Fibroblast of lung (primary cell): ENCODE data around the gene FAM13A. TPM values are rescaled to one million over a fixed set of nuclear protein-coding genes. Genes with fewer than 3 reads are reported as not detected.

ENCODE experiments used
- DNase-seq, 2 donors: peaks; one replicate each; pipeline versions ENCODE4 v3.0.0 to v3.0.0-alpha.2; 2010; ENCODE audit warnings: low read depth in 2 of 2
- H2AFZ ChIP-seq: 2 replicates; pipeline ENCODE4 v1.5.1; 2012; ENCODE audit warnings: low read length, control low read depth, inconsistent platforms
- H3K27ac ChIP-seq: 2 replicates; pipeline ENCODE4 v1.5.1; 2011; ENCODE audit warnings: low read length, control low read depth; ENCODE audit not compliant: insufficient read depth
- H3K27me3 ChIP-seq: 2 replicates; pipeline ENCODE4 v1.5.1; 2011; ENCODE audit warnings: mild to moderate bottlenecking, low read length; ENCODE audit not compliant: control insufficient read depth, insufficient read depth
- H3K36me3 ChIP-seq: 2 replicates; pipeline ENCODE4 v1.5.1; 2011; ENCODE audit warnings: low read length; ENCODE audit not compliant: control insufficient read depth, insufficient read depth
- H3K4me1 ChIP-seq: 2 replicates; pipeline ENCODE4 v1.5.1; 2011; ENCODE audit warnings: low read length; ENCODE audit not compliant: control insufficient read depth, insufficient read depth; ENCODE audit errors: extremely low read depth
- H3K4me2 ChIP-seq: 2 replicates; pipeline ENCODE4 v1.5.1; 2011; ENCODE audit warnings: low read length, control low read depth; ENCODE audit not compliant: insufficient read depth; ENCODE audit errors: extremely low read depth
- H3K4me3 ChIP-seq, 4 experiments: fragments of 200-600 bp in 1 of 4; sonication (generic) in 1 of 4; replicated peaks in 1 of 4; 2 replicates each; pipeline ENCODE4 v1.5.1; 2011 to 2016; ENCODE audit warnings: low read length in 4 of 4, low read depth in 3 of 4, mild to moderate bottlenecking in 3 of 4, control low read depth in 2 of 4, inconsistent platforms in 1 of 4, mixed read lengths in 1 of 4; ENCODE audit not compliant: insufficient read depth in 1 of 4; ENCODE audit errors: control extremely low read depth in 1 of 4
- H3K79me2 ChIP-seq: 2 replicates; pipeline ENCODE4 v1.5.1; 2012; ENCODE audit warnings: mild to moderate bottlenecking, low read length, inconsistent platforms; ENCODE audit not compliant: control insufficient read depth, insufficient read depth
- H3K9ac ChIP-seq: 2 replicates; pipeline ENCODE4 v1.5.1; 2011; ENCODE audit warnings: mild to moderate bottlenecking, low read length, control low read depth; ENCODE audit not compliant: insufficient read depth
- H3K9me3 ChIP-seq: 2 replicates; pipeline ENCODE4 v1.5.1; 2012; ENCODE audit warnings: low read depth, low read length; ENCODE audit not compliant: control insufficient read depth, insufficient read depth
- H4K20me1 ChIP-seq: 2 replicates; pipeline ENCODE4 v1.5.1; 2011; ENCODE audit warnings: low read length; ENCODE audit not compliant: control insufficient read depth, insufficient read depth; ENCODE audit errors: extremely low read depth
- EZH2 ChIP-seq: IDR thresholded peaks from 2 replicates; pipeline ENCODE4 v1.5.1; 2012; ENCODE audit warnings: low read length, control low read depth, mild to moderate bottlenecking; ENCODE audit errors: missing control alignments
- polyA plus RNA-seq, 2 donors: library from polyadenylated mRNA; depleted of rRNA in 1 of 2; stranded (reverse) in 1 of 2; unstranded in 1 of 2; fragments of >200 nt; gene quantifications; 2 replicates each; pipeline ENCODE4 v1.2.1, GENCODE V29; 2011 to 2012; ENCODE audit warnings: missing spikeins in 1 of 2
- total RNA-seq: library from RNA; depleted of rRNA; stranded (reverse); fragments of >200 nt; gene quantifications from 2 replicates; pipeline ENCODE4 v1.2.1, GENCODE V29; 2014
- TF ChIP-seq, protein P1 (sequence below), 2 donors: IDR thresholded peaks in 1 of 2; conservative IDR thresholded peaks in 1 of 2; 1 replicate in 1 of 2; 2 replicates in 1 of 2; pipeline ENCODE4 v1.5.1; 2011 to 2012; ENCODE audit warnings: low read length in 2 of 2, control low read depth in 1 of 2, inconsistent platforms in 1 of 2, low read depth in 1 of 2, mild to moderate bottlenecking in 1 of 2

Gene FAM13A
- total and polyA plus RNA-seq, 2 donors (not counting 1 experiment from before 2014, with no cell fraction given), result 14.3 to 23.9 TPM

DNA sequence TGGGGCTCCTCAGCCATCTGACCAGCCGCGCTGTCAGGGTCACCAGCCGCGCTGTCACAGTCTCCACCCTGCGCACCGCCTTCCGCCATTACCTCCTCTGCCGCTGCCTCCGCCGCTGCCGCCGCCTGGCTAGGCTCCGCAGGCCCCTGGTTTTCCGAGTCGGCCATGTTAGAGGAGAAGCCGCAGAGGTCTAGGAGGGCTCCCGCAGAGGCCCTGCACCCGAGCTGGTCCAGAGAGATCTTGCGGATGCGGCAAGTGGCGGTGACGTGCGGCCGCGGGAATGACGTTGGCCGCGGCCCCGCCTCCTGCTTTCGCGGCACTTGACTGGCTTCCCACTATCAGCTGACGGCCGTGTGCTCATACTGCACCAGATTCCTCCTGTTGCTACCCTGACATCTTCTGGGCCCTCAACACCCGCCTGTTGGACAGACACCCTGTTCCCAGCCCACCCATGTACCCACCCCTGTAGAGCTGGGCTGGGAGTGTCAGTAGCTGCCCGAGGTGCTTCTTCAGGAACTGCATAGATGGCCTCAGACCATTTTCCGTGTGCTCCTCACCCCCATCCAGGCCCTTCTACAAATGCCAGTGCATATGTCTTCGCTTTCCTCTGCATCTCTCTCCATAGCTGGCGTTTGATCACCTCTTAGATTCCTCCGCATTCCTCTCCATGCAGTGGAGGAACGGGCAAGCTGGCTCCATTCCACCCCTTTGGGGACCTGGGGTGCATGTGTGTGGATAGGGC, 359.2 kb downstream of the FAM13A start, which contains the start of gene NAP1L5:
Gene NAP1L5, minus strand, starts transcription at position 242 of the 742 bp plus-strand sequence. Its CDS starts 75 bp downstream, at position 167.
- no peaks in the 10 kb centered on the region for H3K4me1 ChIP-seq
- H3K79me2 ChIP-seq, result no peaks in the 10 kb centered on the region
- H3K27me3 ChIP-seq, result no peaks in the 10 kb centered on the region
- H3K9ac ChIP-seq, result peak within 1 kb of the TSS; percentile 81
- no peaks in the 10 kb centered on the region for H3K36me3 ChIP-seq
- H3K4me2 ChIP-seq, result peak within 1 kb of the TSS; percentile 67
- TF ChIP-seq EZH2, result no peak
- TF ChIP-seq, protein P1, sequence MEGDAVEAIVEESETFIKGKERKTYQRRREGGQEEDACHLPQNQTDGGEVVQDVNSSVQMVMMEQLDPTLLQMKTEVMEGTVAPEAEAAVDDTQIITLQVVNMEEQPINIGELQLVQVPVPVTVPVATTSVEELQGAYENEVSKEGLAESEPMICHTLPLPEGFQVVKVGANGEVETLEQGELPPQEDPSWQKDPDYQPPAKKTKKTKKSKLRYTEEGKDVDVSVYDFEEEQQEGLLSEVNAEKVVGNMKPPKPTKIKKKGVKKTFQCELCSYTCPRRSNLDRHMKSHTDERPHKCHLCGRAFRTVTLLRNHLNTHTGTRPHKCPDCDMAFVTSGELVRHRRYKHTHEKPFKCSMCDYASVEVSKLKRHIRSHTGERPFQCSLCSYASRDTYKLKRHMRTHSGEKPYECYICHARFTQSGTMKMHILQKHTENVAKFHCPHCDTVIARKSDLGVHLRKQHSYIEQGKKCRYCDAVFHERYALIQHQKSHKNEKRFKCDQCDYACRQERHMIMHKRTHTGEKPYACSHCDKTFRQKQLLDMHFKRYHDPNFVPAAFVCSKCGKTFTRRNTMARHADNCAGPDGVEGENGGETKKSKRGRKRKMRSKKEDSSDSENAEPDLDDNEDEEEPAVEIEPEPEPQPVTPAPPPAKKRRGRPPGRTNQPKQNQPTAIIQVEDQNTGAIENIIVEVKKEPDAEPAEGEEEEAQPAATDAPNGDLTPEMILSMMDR (conservative IDR thresholded peaks at IDR 0.05 in 1 of 2, IDR thresholded peaks at IDR 0.05 in 1 of 2; ENCODE audit: low read depth in 1 of 2, low read length in 2 of 2), result no peak
- H3K4me3 ChIP-seq, result peak within 1 kb of the TSS; percentile 45 to 87 (median 59)
- H4K20me1 ChIP-seq, result no peaks in the 10 kb centered on the region
- no peaks in the 10 kb centered on the region for H3K9me3 ChIP-seq
- DNase-seq, result peak; percentile 81 to 86
- H3K27ac ChIP-seq, result peak within 1 kb of the TSS; percentile 62
- peak within 1 kb of the TSS; percentile 46 for H2AFZ ChIP-seq

DNA sequence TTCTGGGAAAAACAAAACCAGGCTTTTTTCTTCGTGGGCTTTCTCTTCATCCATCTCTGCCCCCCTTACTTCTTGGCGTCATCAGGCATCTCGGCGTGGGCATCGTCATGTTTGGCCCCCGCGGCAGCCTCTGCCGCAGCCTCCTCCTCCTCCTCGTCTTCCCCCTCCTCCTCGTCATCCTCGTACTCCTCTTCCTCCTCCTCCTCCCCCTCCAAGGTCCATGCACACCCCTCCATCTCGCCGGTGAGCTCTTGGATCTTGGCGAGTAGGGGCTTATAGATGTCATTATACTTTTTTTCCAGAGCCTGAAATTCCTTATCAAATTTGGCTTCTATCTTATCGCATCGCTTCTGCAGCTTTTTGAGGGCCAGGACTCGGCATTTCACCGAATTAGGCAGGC, 359.8 kb downstream of the FAM13A start:
- Histone ChIP-seq H3K27ac (peak overlapping the region; percentile 62), H4K20me1 (no peaks in the 10 kb centered on the region), H3K4me3 (peak overlapping the region; percentile 45 to 87 (median 59)), H3K36me3 (no peaks in the 10 kb centered on the region), H2AFZ (no peak overlapping the region), H3K27me3 (no peaks in the 10 kb centered on the region), H3K4me1 (no peaks in the 10 kb centered on the region), H3K79me2 (no peaks in the 10 kb centered on the region), H3K4me2 (peak overlapping the region; percentile 67), H3K9me3 (no peaks in the 10 kb centered on the region), H3K9ac (peak overlapping the region; percentile 81)
- TF ChIP-seq EZH2, result no peak
- TF ChIP-seq, protein P1 (conservative IDR thresholded peaks at IDR 0.05 in 1 of 2, IDR thresholded peaks at IDR 0.05 in 1 of 2; ENCODE audit: low read depth in 1 of 2, low read length in 2 of 2), result no peak
- DNase-seq, result peak; percentile 45 to 52

DNA sequence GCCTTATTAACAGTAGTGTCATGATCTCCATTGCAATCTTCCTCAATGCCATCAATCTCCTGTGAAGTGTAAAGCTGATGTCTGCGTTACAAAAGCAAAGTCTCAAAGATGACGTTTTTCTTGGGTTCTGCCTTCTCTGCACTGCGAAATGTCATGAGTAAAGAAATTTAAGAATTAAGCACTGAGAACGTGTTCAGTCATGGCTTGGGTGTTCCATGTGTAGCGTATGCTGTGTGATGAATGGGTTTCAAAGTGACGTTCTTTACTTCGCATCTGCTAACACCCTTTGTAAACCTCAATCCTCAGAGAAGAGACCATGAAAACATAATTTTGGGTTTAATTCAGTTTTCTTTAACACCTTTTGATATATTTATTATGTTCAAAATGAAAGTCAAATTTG, 360.4 kb downstream of the FAM13A start:
- Histone ChIP-seq H3K27ac (peak overlapping the region; percentile 62), H3K4me3 (peak overlapping the region; percentile 45 to 87 (median 59)), H4K20me1 (no peaks in the 10 kb centered on the region), H3K36me3 (no peaks in the 10 kb centered on the region), H3K9me3 (no peaks in the 10 kb centered on the region), H2AFZ (no peak overlapping the region), H3K27me3 (no peaks in the 10 kb centered on the region), H3K9ac (peak overlapping the region; percentile 16), H3K79me2 (no peaks in the 10 kb centered on the region), H3K4me2 (peak overlapping the region; percentile 67), H3K4me1 (no peaks in the 10 kb centered on the region)
- DNase-seq, result peak; percentile 29 to 51
- no peak for TF ChIP-seq EZH2
- TF ChIP-seq, protein P1 (conservative IDR thresholded peaks at IDR 0.05 in 1 of 2, IDR thresholded peaks at IDR 0.05 in 1 of 2; ENCODE audit: low read depth in 1 of 2, low read length in 2 of 2), result no peak
